Adipose tissue (tissue), 3 donors: ENCODE results near the gene SUGCT. TPM values are rescaled to one million over a fixed set of nuclear protein-coding genes. Genes with fewer than 3 reads are reported as not detected.

Experiments
- H3K27ac ChIP-seq: one replicate; pipeline ENCODE4 v1.5.1; 2013; ENCODE audit warnings: low read depth, low read length
- WGBS, 3 donors: extraction: QIAGEN DNeasy Blood & Tissue Kit; methylation state at CpG; one replicate each; pipeline ENCODE4 v1.1.7; 2013; 5-methylcytosine and 5-hydroxymethylcytosine counted together
- polyA plus RNA-seq, 3 donors: library from polyadenylated mRNA; stranded (reverse); fragments of 200-250 nt; gene quantifications; one replicate each; pipeline ENCODE4 v1.2.3, GENCODE V29; 2013
- donor health status: healthy with polysubstance abuse.
- donor health status: Bipolar disorder and iron deficiency.
- donor health status: healthy.

Gene SUGCT
- polyA plus RNA-seq, 3 donors = 0.75 to 4.2 (median 1.9) TPM

GRCh38 chr7:40859076-40859475, 724.3 kb downstream of the SUGCT start:
- 79 to 88% (median 79%) methylated on average over 2 of the region's 2 CpGs for WGBS, 3 donors
- H3K27ac ChIP-seq = no peak overlapping the region

GRCh38 chr7:40859965-40860543, 725.2 kb downstream of the SUGCT start:
- 72 to 84% (median 73%) methylated on average over 15 of the region's 15 CpGs for WGBS, 3 donors
- no peak overlapping the region for H3K27ac ChIP-seq

DNA sequence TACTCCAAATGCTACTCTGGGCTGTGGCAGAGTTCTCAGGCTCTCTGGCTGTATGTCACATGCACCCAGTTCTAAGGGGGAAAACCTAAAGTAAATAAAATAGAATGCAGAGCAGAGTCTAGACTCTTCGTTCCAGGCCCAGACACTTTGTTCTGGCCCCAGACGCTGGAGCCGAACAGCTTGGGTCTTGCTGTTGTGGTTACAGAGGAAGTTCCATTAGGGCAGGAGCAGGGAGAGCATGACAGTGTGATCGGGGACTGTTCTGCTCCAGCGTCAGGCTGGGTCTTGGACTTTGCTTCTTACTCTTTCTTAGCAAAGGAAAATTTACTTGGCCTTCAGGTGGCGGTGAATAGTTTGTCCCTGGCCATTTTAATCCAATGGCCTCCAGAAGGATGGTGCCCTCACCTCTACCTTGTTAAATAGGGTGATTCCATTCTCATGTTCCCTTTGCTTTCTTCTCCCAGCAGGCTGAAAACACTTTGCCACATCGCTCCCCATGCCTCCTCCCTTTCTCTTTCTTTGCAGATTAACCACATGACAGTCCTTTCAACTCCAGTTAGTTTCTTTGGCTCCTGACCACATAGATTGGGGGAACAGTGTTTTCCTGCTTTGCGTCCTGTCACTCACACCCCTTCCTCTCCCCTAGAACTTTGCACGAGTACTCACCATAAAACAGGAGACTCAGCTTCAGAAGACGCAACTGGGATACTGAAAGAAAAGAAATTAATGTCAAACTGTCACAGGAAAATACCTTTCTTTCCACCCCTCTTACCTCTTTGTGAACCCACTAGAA, 730.8 kb downstream of the SUGCT start:
- 77 to 86% (median 86%) methylated on average over 10 of the region's 10 CpGs for WGBS, 3 donors
- H3K27ac ChIP-seq = no peak overlapping the region

- 65 to 73% (median 65%) methylated on average over 10 of the region's 10 CpGs for WGBS, 3 donors
- no peak overlapping the region for H3K27ac ChIP-seq
These were observed 731.8 kb downstream of the SUGCT start for GRCh38 chr7:40866601-40867000.

DNA sequence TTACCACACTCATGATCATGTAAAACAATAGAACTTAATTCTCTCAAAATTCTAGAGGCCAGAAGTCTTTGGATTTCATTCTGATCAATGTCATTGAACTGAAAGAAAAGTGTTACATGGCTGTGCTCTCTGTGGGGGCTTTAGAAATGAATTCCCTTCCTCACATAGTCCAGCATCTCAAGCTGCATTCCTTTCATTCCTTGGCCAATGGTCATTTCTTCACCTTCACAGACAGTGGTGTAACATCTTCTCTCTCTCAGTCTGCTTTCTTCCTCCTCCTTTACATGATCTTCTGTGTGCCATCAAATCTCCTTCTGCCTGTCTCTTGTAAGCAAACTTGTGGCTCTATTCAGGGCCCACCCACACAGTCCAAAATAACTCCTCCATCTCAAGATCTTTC, 735.3 kb downstream of the SUGCT start:
- no peak overlapping the region for H3K27ac ChIP-seq

DNA sequence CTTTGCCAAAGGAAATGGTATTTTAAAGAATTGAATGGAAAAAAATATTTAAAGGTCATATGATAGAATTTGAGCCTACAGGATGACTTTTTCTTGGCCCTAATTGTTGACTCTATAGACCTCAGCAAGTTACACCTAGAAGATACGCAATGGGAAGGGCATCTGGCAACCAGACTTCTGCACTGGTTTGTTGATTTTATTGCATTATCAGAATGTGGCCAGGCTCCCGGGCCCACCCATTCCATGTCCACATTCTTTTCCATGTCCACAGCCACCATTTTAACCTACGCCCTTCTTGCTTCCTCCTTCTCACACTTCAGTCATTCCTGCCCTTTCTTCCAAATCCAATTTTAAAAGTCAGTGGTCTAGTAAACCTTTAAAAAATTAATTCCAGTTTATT, 738.4 kb downstream of the SUGCT start:
- 76 to 89% (median 82%) methylated on average over 3 of the region's 3 CpGs for whole genome bisulfite sequencing, 3 donors
- no peak overlapping the region for H3K27ac ChIP-seq

GRCh38 chr7:40874756-40875155, 740.0 kb downstream of the SUGCT start:
- H3K27ac ChIP-seq = no peak overlapping the region
- 77 to 85% (median 80%) methylated on average over 4 of the region's 4 CpGs for WGBS, 3 donors

GRCh38 chr7:40876601-40877000, 741.8 kb downstream of the SUGCT start:
- WGBS, 3 donors = 77 to 88% (median 78%) methylated on average over 3 of the region's 3 CpGs
- no peak overlapping the region for H3K27ac ChIP-seq

DNA sequence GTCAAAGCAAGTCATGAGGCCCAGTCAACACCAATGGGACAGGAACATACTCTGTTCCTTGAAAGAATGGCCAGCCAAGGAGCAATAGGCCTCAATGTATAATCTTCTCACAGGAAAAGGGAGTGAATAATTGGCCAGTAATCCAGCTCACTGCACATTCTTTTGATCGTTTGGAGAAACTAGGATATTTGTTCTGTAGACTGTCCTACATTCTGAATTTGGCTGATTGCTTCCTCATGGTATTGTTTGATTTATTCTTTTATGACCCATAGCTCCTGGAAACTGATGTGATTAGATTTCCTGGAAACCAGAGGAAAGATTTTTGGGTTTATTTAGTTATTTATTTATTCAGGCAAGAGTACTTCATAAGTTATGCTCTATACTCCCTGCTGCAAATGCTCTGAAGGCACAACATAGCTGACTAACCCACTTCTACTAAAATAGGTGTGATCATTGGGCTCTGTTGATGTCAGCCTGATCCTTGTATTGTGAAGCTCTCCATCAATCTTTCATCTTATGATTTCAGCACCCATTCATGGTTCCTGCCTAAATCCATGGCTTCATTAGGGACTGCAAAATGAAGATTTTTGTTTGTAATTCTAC, 745.2 kb downstream of the SUGCT start:
- 22 to 46% (median 42%) methylated on average over 1 of the region's 1 CpG for WGBS, 3 donors

DNA sequence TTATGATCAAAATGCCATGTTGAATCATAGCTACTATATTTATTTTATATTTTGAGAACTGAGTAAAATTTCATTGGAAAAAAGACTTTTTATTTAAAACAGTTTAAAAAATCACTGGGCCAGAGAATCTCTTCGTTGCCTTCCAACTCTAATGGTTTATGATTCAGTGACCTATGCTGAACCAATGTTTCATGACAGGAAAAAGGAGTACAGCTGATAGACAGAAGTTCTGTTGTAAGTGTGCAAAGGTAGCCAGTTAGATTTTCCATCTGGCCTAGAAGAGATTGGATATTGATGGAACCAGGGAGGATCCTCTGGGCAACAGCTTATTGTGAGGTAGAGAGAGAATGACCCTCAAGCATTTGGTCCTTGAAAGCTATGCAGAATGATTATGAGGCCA, 745.8 kb downstream of the SUGCT start:
- 41 to 70% (median 52%) methylated on average over 1 of the region's 1 CpG for WGBS, 3 donors
- no peak overlapping the region for H3K27ac ChIP-seq

More for the DNA sequence above, 745.2 kb downstream of the SUGCT start:
- no peak overlapping the region for H3K27ac ChIP-seq

DNA sequence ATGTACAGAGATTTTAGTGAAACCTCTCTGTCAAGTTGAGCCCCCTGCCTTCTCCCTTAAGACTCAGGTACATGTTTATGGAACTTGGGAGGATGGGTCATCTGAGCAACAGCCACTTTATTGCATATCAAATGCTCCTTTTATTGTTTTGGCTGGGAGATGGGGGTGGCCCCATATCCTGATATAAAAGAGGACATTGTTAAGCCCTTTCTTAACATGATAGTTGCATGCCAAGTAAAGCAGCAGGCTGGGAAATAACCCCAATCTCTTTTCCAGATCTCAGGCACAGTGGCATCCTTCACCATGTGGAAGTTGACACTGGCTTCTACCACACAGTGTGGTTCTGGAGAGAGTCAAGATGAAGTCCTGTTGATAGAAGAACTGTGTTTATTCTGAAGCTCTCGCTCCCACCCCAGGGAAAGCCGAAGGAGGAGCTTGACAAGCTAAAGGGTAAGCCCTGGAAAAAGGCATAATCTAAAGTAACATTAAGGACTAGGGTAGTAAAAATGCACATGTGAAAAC, 746.7 kb downstream of the SUGCT start:
- WGBS, 3 donors = 86 to 95% (median 87%) methylated on average over 2 of the region's 2 CpGs
- no peak overlapping the region for H3K27ac ChIP-seq

DNA sequence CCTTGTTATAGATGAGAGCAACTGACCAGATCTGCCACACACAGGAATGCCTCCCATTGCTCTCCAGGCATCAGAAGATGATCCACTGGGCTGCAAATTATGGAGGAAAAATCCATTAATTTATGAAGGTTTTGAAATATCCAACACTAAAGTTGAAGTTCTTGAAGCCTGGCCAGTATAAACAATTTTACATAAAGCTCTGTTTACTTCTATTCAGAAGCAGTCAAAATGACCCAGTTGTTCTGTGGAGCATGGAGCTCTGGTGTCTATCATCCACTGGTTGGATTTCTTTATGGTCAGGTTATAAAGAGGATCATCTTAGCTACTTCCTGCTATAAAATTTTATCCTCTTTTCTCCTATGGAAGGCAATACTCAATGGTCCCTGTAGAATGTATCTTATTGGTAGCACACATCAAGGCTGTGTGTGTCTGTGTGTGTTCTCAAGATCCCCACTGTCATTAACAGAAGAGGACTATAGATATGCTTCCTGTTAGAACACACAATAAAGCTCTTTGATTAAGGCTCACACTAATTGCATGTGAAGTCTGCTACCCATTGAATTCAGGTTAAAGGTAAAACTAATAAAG, 747.4 kb downstream of the SUGCT start:
- no peak overlapping the region for H3K27ac ChIP-seq

DNA sequence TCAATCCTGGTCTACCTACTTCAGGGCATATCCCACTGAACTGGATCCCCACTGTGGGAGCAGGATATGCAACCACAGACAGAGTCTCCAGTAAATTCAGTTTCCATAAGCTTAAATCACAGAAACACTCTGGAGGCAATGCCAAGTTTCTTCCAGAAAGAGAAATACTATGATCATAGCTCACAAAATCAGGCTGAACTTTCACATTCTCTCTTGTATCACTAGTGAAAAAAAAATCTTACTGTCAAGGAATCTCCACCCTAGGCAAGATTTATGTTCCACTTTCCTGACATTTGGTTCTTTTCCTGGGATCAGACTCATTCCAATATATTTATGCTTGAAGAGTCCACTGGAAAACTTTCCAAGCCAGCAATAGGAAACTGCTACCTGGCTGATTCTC, 749.0 kb downstream of the SUGCT start:
- no peak overlapping the region for H3K27ac ChIP-seq

- H3K27ac ChIP-seq = no peak overlapping the region
- WGBS, 3 donors = 62 to 98% (median 93%) methylated on average over 3 of the region's 3 CpGs
These were observed 749.4 kb downstream of the SUGCT start for GRCh38 chr7:40884241-40884640.

- no peak overlapping the region for H3K27ac ChIP-seq
- 38 to 53% (median 44%) methylated on average over 2 of the region's 2 CpGs for WGBS, 3 donors
These were observed 750.7 kb downstream of the SUGCT start for GRCh38 chr7:40885503-40885902.

DNA sequence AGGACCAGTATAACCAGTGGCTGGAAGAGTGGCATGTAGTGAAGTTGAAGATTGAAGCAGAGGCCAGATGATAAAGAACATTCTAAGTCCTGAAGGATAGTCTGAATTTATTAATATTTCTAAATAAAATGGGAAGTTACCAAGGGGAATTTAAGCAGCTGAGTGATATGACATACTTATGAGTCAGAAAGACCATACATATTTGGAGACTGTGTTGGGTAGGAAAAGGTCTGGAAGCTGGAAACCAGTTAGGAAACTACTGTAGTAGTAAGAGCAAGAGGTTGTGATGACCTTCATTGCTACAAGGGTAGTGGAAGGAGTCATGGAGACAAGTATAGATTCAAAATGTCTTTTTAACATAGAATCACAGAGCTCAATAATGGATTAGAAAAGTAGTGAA, 752.3 kb downstream of the SUGCT start:
- H3K27ac ChIP-seq = no peak overlapping the region

DNA sequence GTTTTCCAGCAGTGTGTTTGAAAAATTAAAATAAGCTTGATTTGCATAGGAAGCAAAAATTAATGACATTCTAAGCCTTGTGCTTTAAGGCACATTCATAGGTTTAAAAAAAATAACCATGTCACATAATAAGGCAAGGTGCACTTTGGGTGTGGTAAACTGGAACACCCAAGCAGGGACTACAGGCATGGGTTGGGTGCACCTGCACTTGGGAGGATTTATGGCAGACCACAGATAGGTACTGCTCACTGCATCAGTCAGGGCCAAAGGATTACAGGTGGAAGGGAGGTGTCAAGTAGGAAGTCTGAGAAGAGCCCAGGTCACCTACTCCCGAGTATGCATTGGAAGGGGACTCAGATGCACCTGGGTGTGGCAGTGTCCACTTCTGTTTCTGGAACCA, 753.7 kb downstream of the SUGCT start:
- no peak overlapping the region for H3K27ac ChIP-seq
- WGBS, 3 donors = 44 to 66% (median 62%) methylated on average over 1 of the region's 1 CpG

- no peak overlapping the region for H3K27ac ChIP-seq
- 68 to 83% (median 79%) methylated on average over 4 of the region's 4 CpGs for WGBS, 3 donors
These were observed 754.3 kb downstream of the SUGCT start for GRCh38 chr7:40889099-40889498.

- no peak overlapping the region for H3K27ac ChIP-seq
- 60 to 80% (median 66%) methylated on average over 2 of the region's 2 CpGs for whole genome bisulfite sequencing, 3 donors
These were observed 754.7 kb downstream of the SUGCT start for GRCh38 chr7:40889539-40889938.
